Neural cell (in vitro differentiated cells): ENCODE data around the gene TBC1D22B. TPM values are rescaled to one million over a fixed set of nuclear protein-coding genes. Genes with fewer than 3 reads are reported as not detected.

Experiments used
- H2AFZ ChIP-seq: fragments of 200-600, 300-800 bp; sonication (generic), shearing (Covaris generic); 2 replicates; pipeline ENCODE4 v1.6.0; 2014; ENCODE audit warnings: low read depth, mild to moderate bottlenecking, antibody characterized with exemption, low read length, moderate library complexity
- H3F3A ChIP-seq: fragments of 200-600 bp; shearing (Covaris generic); 2 replicates; pipeline ENCODE4 v1.6.1; 2016; ENCODE audit warnings: mild to moderate bottlenecking, moderate library complexity, mixed read lengths, antibody characterized with exemption, low read length; ENCODE audit not compliant: insufficient read depth, poor library complexity, severe bottlenecking
- H3K27ac ChIP-seq: fragments of 200-600, 300-800 bp; sonication (generic), shearing (Covaris generic); 2 replicates; pipeline ENCODE4 v1.5.1; 2014; ENCODE audit warnings: mild to moderate bottlenecking, low read length, moderate library complexity
- H3K27me3 ChIP-seq: fragments of 300-800, 200-600 bp; sonication (generic), shearing (Covaris generic); 2 replicates; pipeline ENCODE4 v1.6.0; 2014; ENCODE audit warnings: mild to moderate bottlenecking, low read depth, low read length, moderate library complexity; ENCODE audit not compliant: insufficient read depth
- H3K36me3 ChIP-seq: fragments of 300-800, 200-600 bp; sonication (generic), shearing (Covaris generic); 2 replicates; pipeline ENCODE4 v1.5.1; 2014; ENCODE audit warnings: mild to moderate bottlenecking, antibody characterized with exemption, low read length, moderate library complexity; ENCODE audit not compliant: insufficient read depth
- H3K4me2 ChIP-seq: fragments of 300-800, 200-600 bp; sonication (generic), shearing (Covaris generic); 2 replicates; pipeline ENCODE4 v1.6.0; 2014; ENCODE audit warnings: mild to moderate bottlenecking, low read length
- H3K4me3 ChIP-seq: fragments of 300-800, 200-600 bp; sonication (generic), shearing (Covaris generic); 2 replicates; pipeline ENCODE4 v1.5.1; 2014; ENCODE audit warnings: mild to moderate bottlenecking, low read length, moderate library complexity
- H3K79me2 ChIP-seq: fragments of 200-600 bp; shearing (Covaris generic); replicated peaks from 2 replicates; pipeline ENCODE4 v1.6.0; 2014; ENCODE audit warnings: mild to moderate bottlenecking, low read length, moderate library complexity; ENCODE audit not compliant: insufficient read depth
- H3K9ac ChIP-seq: fragments of 300-800, 200-600 bp; sonication (generic), shearing (Covaris generic); 2 replicates; pipeline ENCODE4 v1.6.1; 2016; ENCODE audit warnings: mild to moderate bottlenecking, low read length, mixed read lengths
- H3K9me2 ChIP-seq: fragments of 200-600 bp; shearing (Covaris generic); 2 replicates; pipeline ENCODE4 v1.6.1; 2016; ENCODE audit warnings: mild to moderate bottlenecking, low read length, mixed read lengths; ENCODE audit not compliant: insufficient read depth
- H3K9me3 ChIP-seq: fragments of 200-600, 300-800 bp; sonication (generic), shearing (Covaris generic); 2 replicates; pipeline ENCODE4 v1.6.1; 2016; ENCODE audit warnings: mild to moderate bottlenecking, mixed run types, low read length, moderate library complexity, mixed read lengths
- H4K20me1 ChIP-seq: fragments of 200-600 bp; shearing (Covaris generic); 2 replicates; pipeline ENCODE4 v1.6.1; 2016; ENCODE audit warnings: mild to moderate bottlenecking, mixed run types; ENCODE audit not compliant: insufficient read depth
- EP300 ChIP-seq: fragments of 450-650 bp; conservative IDR thresholded peaks from 2 replicates; pipeline ENCODE4 v1.6.1; 2014; ENCODE audit warnings: antibody characterized with exemption, mild to moderate bottlenecking, moderate library complexity; ENCODE audit not compliant: poor library complexity, severe bottlenecking
- EZH2 ChIP-seq: fragments of 200-600, 300-800 bp; shearing (Covaris generic), sonication (generic); IDR thresholded peaks from 2 replicates; pipeline ENCODE4 v1.6.1; 2014; ENCODE audit warnings: antibody characterized with exemption, low read length, borderline replicate concordance, mild to moderate bottlenecking; ENCODE audit not compliant: insufficient read depth, poor library complexity, severe bottlenecking
- MXI1 ChIP-seq: fragments of 450-650 bp; conservative IDR thresholded peaks from 2 replicates; pipeline ENCODE4 v1.6.1; 2014; ENCODE audit warnings: antibody characterized with exemption, mild to moderate bottlenecking; ENCODE audit not compliant: poor library complexity, severe bottlenecking
- POLR2AphosphoS5 ChIP-seq: IDR thresholded peaks from 2 replicates; pipeline ENCODE4 v1.6.1; 2012
- RAD21 ChIP-seq: fragments of 450-650 bp; conservative IDR thresholded peaks from 2 replicates; pipeline ENCODE4 v1.6.1; 2014; ENCODE audit warnings: antibody characterized with exemption, mild to moderate bottlenecking, moderate library complexity
- SMC3 ChIP-seq: fragments of 450-650 bp; conservative IDR thresholded peaks from 2 replicates; pipeline ENCODE4 v1.6.1; 2014; ENCODE audit warnings: antibody characterized with exemption, mild to moderate bottlenecking, moderate library complexity; ENCODE audit not compliant: poor library complexity
- TAF1 ChIP-seq: IDR thresholded peaks from 2 replicates; pipeline ENCODE4 v1.6.1; 2012; ENCODE audit warnings: low read depth
- polyA plus RNA-seq: library from polyadenylated mRNA; depleted of rRNA; stranded (reverse); fragments of >200 nt; gene quantifications from 2 replicates; pipeline ENCODE4 v1.2.3, GENCODE V29; 2014
- TF ChIP-seq, protein P1 (sequence below): IDR thresholded peaks from 2 replicates; pipeline ENCODE4 v1.6.1; 2012; ENCODE audit warnings: borderline replicate concordance
- TF ChIP-seq, protein P2 (sequence below): fragments of 450-650 bp; IDR thresholded peaks from 2 replicates; pipeline ENCODE4 v1.5.1; 2014; ENCODE audit warnings: antibody characterized with exemption, mild to moderate bottlenecking, moderate library complexity; ENCODE audit not compliant: poor library complexity, severe bottlenecking

Gene TBC1D22B
- polyA plus RNA-seq, 1 donor from 2014 or later: 10.6 TPM

DNA sequence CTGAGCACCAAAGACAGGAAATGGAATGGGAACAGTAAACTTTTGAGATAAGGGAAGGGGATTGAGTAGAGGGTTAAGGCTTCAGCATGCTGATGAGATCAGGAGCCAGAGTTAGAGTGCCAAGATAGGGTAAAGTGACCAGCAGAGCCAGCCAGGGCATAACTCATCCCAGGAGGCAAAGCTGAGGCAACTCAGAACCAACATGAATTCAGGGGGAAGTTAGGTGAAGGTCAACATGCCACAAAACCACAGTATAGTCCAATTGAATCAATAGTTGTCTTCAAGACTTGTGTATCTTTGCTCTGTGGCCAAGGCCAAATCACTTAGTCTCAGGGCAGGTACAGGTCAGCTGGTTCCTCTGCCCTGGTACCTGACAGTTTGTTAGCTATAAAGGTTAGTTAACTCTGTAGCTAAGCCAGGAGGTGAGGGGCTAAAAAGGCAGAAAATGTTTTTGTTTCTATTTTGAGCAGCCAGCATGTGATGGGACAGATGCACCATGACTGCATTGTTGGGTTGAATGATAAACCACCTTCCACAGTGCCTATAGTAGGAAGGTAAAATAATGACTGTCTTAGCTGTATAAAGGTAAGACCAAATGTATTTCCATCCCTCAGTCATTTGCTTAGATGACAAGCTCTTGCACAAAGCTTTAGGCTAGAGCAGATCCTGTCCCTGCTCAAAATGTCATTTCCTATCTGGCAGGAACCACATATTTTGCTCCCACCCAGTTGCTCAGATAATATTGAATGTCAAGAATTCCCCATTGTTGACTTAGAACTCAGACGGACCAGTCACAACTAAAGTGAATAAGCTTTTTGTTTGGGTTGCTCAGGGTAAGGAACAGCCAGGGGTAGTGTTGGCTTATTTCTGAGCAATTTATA lies 112.0 kb downstream of the TBC1D22B start:
- TF ChIP-seq EZH2 (no peak), MXI1 (no peak), EP300 (no peak), POLR2AphosphoS5 (no peak), RAD21 (no peak), TAF1 (no peak), SMC3 (no peak)
- Histone ChIP-seq H3K27ac (no peak overlapping the region), H3F3A (no peaks in the 10 kb centered on the region), H3K4me3 (no peak overlapping the region), H3K27me3 (no peaks in the 10 kb centered on the region), H3K9me3 (no peaks in the 10 kb centered on the region), H2AFZ (no peak overlapping the region), H3K4me2 (no peak overlapping the region), H4K20me1 (no peaks in the 10 kb centered on the region), H3K79me2 (no peaks in the 10 kb centered on the region), H3K36me3 (peaks cover 5% of the 10 kb centered on the region), H3K9ac (no peak overlapping the region), H3K9me2 (no peaks in the 10 kb centered on the region)

DNA sequence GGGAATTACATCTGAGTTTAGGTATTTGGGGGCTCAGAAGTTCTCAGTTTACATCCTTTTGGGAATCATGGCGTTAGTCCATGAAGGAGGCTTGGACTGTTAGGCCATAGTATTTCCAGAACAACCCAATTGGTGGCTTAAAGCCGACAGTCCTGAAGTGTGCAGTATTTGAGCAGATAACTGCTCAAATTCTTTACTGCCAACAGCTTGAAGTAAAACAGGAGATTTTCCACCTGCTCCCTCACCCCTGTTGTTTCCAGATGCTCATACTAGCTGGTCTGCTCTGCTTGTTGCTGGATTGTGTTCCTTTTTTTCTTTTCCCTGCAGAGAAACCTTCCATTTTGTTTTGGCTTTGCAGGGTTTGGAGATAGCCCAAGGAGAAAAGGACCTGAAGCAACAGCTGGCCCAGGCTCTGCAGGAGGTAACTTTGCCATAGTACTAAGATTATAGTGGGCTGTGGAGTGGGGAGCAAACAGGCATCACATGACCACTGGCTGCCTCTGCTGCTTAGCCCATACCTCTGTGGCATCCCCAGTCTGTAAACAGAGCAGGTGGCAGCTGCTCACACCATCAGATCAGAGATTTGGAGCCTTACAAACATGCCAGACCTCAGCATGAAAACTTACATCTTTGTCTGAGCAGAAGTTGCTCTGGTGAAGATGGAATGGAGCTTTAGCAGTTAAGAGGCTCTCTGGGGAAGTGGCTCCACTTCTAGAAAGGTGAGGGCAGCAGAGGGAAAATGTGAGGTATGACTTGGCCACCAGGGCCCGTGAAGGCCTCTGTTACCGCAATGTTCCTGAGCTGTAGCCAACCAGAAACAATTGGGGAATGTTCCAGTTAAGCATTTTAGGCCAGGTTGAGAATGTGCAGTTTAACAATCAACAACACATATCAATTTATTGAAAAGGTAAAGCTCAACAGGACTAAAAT lies 113.8 kb downstream of the TBC1D22B start:
- no peak for TF ChIP-seq EP300
- H3K36me3 ChIP-seq: peaks cover 5% of the 10 kb centered on the region
- no peak overlapping the region for H3K27ac ChIP-seq
- H3F3A ChIP-seq: no peaks in the 10 kb centered on the region
- H3K9ac ChIP-seq: no peak overlapping the region
- no peak overlapping the region for H3K4me3 ChIP-seq
- H3K4me2 ChIP-seq: no peak overlapping the region
- H3K9me2 ChIP-seq: no peaks in the 10 kb centered on the region
- H3K79me2 ChIP-seq: no peaks in the 10 kb centered on the region
- no peaks in the 10 kb centered on the region for H3K9me3 ChIP-seq
- H2AFZ ChIP-seq: no peak overlapping the region
- no peaks in the 10 kb centered on the region for H4K20me1 ChIP-seq
- no peaks in the 10 kb centered on the region for H3K27me3 ChIP-seq

DNA sequence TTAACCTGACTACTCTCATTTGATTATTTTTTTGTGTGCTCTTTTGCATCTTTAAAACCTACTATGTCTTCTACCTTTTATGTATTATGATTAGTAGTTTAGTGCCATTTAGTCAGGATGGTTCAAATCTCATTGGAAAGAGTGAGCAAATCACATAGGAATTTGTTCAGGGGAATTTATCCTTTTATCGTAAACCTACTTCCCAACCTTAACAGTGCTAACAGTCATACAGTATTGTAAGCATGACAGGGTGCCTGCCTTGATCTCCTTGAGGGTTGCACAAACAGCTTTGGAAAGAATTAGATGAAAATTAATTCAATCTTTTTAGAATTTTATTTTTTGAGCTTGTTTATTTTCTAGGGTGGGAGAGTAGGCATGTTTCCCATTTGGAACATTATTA lies 114.5 kb downstream of the TBC1D22B start:
- H3K36me3 ChIP-seq: peaks cover 5% of the 10 kb centered on the region
- no peaks in the 10 kb centered on the region for H3K79me2 ChIP-seq
- TF ChIP-seq EP300 (no peak), SMC3 (no peak), MXI1 (no peak), RAD21 (no peak), TAF1 (no peak), EZH2 (no peak), POLR2AphosphoS5 (no peak)
- TF ChIP-seq, protein P1, sequence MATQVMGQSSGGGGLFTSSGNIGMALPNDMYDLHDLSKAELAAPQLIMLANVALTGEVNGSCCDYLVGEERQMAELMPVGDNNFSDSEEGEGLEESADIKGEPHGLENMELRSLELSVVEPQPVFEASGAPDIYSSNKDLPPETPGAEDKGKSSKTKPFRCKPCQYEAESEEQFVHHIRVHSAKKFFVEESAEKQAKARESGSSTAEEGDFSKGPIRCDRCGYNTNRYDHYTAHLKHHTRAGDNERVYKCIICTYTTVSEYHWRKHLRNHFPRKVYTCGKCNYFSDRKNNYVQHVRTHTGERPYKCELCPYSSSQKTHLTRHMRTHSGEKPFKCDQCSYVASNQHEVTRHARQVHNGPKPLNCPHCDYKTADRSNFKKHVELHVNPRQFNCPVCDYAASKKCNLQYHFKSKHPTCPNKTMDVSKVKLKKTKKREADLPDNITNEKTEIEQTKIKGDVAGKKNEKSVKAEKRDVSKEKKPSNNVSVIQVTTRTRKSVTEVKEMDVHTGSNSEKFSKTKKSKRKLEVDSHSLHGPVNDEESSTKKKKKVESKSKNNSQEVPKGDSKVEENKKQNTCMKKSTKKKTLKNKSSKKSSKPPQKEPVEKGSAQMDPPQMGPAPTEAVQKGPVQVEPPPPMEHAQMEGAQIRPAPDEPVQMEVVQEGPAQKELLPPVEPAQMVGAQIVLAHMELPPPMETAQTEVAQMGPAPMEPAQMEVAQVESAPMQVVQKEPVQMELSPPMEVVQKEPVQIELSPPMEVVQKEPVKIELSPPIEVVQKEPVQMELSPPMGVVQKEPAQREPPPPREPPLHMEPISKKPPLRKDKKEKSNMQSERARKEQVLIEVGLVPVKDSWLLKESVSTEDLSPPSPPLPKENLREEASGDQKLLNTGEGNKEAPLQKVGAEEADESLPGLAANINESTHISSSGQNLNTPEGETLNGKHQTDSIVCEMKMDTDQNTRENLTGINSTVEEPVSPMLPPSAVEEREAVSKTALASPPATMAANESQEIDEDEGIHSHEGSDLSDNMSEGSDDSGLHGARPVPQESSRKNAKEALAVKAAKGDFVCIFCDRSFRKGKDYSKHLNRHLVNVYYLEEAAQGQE: no peak
- TF ChIP-seq, protein P2, sequence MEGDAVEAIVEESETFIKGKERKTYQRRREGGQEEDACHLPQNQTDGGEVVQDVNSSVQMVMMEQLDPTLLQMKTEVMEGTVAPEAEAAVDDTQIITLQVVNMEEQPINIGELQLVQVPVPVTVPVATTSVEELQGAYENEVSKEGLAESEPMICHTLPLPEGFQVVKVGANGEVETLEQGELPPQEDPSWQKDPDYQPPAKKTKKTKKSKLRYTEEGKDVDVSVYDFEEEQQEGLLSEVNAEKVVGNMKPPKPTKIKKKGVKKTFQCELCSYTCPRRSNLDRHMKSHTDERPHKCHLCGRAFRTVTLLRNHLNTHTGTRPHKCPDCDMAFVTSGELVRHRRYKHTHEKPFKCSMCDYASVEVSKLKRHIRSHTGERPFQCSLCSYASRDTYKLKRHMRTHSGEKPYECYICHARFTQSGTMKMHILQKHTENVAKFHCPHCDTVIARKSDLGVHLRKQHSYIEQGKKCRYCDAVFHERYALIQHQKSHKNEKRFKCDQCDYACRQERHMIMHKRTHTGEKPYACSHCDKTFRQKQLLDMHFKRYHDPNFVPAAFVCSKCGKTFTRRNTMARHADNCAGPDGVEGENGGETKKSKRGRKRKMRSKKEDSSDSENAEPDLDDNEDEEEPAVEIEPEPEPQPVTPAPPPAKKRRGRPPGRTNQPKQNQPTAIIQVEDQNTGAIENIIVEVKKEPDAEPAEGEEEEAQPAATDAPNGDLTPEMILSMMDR: no peak

More for the DNA sequence above, 114.5 kb downstream of the TBC1D22B start:
- Histone ChIP-seq H3K27ac (no peak overlapping the region), H4K20me1 (no peaks in the 10 kb centered on the region), H3K27me3 (no peaks in the 10 kb centered on the region), H3K9me3 (no peaks in the 10 kb centered on the region), H2AFZ (no peak overlapping the region), H3K4me2 (no peak overlapping the region), H3K9ac (no peak overlapping the region), H3K9me2 (no peaks in the 10 kb centered on the region), H3F3A (no peaks in the 10 kb centered on the region), H3K4me3 (no peak overlapping the region)
